ENCODE results near the gene PDGFA. TPM values are rescaled to one million over a fixed set of nuclear protein-coding genes. Genes with fewer than 3 reads are reported as not detected.

PDGFA gene
- total and polyA plus RNA-seq, 12 donors: 14.3 to 38.5 (median 24.2) TPM

DNA sequence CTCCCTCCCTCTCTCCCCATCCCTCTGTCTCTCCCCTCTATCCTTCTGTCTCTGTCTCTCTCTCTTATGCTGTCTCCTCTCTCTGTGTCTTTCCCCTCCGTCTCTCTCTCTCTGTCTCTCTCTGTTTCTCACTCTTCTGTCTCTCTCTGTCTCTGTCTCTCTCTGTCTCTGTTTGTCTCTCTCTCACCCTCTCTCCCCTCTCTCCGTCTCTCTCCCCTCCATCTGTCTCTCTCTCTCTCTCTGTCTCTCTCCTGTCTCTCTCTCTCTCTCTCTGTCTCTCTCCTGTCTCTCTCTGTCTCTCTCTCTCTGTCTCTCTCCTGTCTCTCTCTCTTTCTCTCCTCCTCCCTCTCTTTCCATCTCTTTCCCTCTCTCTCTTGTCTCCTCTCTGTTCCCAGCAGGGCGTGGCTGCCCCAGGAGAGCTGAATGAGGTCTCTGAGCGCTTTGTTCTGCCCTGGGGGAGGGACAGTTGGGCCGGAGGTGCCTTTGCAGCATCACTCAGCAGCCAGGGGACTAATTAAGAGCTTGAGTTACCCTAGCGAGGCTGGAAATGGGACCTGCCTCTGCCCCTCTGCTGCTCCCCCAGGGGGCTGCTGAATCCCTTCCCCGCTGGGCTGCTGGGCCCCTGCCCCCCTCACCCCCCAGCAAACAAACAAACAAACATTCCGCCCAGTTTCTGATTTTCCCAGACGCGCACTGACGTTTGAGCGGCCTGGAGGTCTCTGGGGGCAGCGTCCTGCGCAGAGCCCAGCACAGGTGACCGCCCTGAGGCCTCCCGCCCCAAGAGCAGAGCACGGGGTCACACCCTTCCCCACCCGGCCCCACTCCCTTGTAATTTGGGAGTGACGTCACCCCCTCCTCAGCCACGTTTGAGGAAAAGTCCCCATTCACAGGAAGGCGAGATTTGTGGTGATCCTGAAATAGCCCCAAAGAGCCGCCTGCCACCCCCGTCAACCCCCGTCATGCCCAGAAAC, 68.1 kb downstream of the PDGFA start:
- ATAC-seq: peak in 6 of 8 donors; percentile 2 to 54 (median 24)
- no peak for DNase-seq
- TF ChIP-seq, protein P1, sequence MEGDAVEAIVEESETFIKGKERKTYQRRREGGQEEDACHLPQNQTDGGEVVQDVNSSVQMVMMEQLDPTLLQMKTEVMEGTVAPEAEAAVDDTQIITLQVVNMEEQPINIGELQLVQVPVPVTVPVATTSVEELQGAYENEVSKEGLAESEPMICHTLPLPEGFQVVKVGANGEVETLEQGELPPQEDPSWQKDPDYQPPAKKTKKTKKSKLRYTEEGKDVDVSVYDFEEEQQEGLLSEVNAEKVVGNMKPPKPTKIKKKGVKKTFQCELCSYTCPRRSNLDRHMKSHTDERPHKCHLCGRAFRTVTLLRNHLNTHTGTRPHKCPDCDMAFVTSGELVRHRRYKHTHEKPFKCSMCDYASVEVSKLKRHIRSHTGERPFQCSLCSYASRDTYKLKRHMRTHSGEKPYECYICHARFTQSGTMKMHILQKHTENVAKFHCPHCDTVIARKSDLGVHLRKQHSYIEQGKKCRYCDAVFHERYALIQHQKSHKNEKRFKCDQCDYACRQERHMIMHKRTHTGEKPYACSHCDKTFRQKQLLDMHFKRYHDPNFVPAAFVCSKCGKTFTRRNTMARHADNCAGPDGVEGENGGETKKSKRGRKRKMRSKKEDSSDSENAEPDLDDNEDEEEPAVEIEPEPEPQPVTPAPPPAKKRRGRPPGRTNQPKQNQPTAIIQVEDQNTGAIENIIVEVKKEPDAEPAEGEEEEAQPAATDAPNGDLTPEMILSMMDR (IDR thresholded peaks at IDR 0.05): no peak
- Histone ChIP-seq H3K9me3 (no peaks in the 10 kb centered on the region), H3K27ac (no peak overlapping the region), H3K27me3 (peaks cover 0 to 47% (median 40%) of the 10 kb centered on the region in 7 donors), H3K4me3 (peak overlapping the region in 1 of 10 donors; percentile 4), H3K4me1 (peaks cover 6 to 29% (median 17%) of the 10 kb centered on the region in 9 donors), H3K36me3 (no peaks in the 10 kb centered on the region)
- intact Hi-C loops (cut with DNase I): no loop called here
- WGBS, 2 donors: 47 to 55% methylated on average over 24 of the region's 24 CpGs

DNA sequence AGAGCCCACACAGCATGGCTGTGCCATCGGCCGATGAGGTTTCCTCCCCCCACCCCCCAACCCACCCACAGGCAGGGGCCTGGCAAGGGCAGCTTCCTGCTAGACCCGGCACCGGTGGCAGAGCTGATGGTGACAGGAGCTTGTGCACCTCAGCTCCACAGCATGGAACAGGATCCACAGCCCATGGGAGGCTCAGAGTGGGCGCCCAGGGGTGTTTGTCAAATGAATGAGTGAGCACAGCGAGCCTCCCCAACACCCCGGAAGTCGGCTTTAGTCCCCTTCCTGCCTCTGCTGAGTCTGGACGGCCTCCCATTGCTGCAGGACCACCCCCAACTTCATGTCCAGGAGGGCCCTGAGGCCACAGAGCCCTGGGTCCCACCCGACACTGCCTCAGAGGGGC, 68.9 kb downstream of the PDGFA start:
- Histone ChIP-seq H3K9me3 (no peaks in the 10 kb centered on the region), H3K27ac (no peak overlapping the region), H3K36me3 (no peaks in the 10 kb centered on the region), H3K4me1 (peaks cover 6 to 29% (median 17%) of the 10 kb centered on the region in 9 donors), H3K27me3 (peaks cover 0 to 47% (median 40%) of the 10 kb centered on the region in 7 donors), H3K4me3 (no peak overlapping the region)
- ATAC-seq (no peak), DNase-seq (no peak)
- TF ChIP-seq, protein P1 (IDR thresholded peaks at IDR 0.05): no peak
- WGBS, 2 donors: 66 to 70% methylated on average over 10 of the region's 10 CpGs
- intact Hi-C loops (cut with DNase I): no loop called here

DNA sequence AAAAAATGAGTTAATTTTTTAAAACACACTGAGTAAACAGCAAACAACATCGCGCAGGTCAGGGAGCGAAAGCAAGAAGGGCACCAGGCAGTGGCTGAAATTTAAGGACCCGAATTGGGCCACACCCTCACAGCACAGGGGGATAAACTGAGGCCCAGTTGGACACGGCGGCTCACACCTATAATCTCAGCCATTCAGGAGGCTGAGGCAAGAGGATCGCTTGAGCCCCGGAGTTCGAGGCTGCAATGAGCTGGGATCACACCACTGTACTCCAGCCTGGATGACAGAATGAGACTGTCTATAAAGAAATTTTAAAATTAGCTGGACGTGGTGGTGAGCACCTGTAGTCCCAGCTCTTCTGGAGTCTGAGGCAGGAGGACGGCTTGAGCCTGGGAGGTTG, 69.6 kb downstream of the PDGFA start:
- no peak for DNase-seq
- WGBS, 2 donors: 91% methylated on average over 11 of the region's 11 CpGs
- H3K27me3 ChIP-seq: peaks cover 0 to 42% (median 34%) of the 10 kb centered on the region in 7 donors

DNA sequence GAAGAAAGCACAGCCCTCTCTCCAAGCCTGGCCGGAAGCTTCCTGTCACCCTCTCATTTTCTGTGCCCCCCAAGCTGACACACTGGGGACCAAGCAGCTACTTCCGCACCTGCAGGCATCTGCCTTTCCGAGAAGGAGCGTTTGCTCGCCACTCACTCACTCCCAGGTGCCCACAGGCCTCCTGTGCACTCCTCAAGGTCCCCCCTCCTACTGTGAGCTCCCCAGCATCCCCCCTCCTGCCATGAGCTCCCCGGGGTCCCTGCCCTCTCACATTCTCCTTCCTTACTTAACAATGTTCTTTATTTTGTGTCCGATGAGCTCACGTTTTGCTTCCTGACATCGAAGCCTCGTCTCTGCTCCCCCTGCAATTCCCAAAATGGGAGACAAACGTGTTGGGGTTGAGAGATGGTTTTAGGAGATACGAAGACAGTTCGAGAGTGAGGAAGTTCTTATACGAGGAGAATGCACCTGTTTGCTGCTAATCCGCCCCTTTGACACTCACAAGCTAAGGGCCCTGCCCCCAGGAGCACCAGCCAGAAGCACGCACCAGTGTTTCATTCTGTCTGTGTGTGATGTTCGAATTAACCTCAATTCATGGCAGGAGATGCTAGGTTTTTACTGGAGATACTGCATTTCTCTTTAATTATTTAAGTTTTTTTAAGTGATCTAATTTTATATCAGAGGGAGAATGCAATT, 70.2 kb downstream of the PDGFA start:
- peaks cover 0 to 19% (median 10%) of the 10 kb centered on the region in 9 donors for H3K4me1 ChIP-seq
- no peaks in the 10 kb centered on the region for H3K36me3 ChIP-seq
- no peaks in the 10 kb centered on the region for H3K9me3 ChIP-seq
- 68 to 75% methylated on average over 17 of the region's 17 CpGs for WGBS, 2 donors
- no peak overlapping the region for H3K4me3 ChIP-seq
- peaks cover 0 to 42% (median 32%) of the 10 kb centered on the region in 7 donors for H3K27me3 ChIP-seq
- DNase-seq (no peak), ATAC-seq (no peak)
- no peak overlapping the region for H3K27ac ChIP-seq
- TF ChIP-seq, protein P1 (IDR thresholded peaks at IDR 0.05): no peak
- intact Hi-C loops (cut with DNase I): no loop called here

More for the DNA sequence above, 69.6 kb downstream of the PDGFA start:
- Histone ChIP-seq H3K4me3 (no peak overlapping the region), H3K36me3 (no peaks in the 10 kb centered on the region), H3K4me1 (peaks cover under 1 to 22% (median 10%) of the 10 kb centered on the region in 9 donors), H3K9me3 (no peaks in the 10 kb centered on the region), H3K27ac (no peak overlapping the region)
- TF ChIP-seq, protein P1 (IDR thresholded peaks at IDR 0.05): no peak
- intact Hi-C loops (cut with DNase I): no loop called here
- no peak for ATAC-seq
